Smooth muscle cell (in vitro differentiated cells): ENCODE results near the gene C1QB. TPM values are rescaled to one million over a fixed set of nuclear protein-coding genes. Genes with fewer than 3 reads are reported as not detected.

ENCODE experiments used
- DNase-seq: peaks from one replicate; lab custom pipeline; 2025; ENCODE audit not compliant: unreplicated experiment; lab: John Stamatoyannopoulos, UW
- H2AFZ ChIP-seq: fragments of 200-600 bp; sonication (generic); 2 replicates; pipeline ENCODE4 v1.6.0; 2016; ENCODE audit warnings: antibody characterized with exemption, low read depth, mild to moderate bottlenecking
- H3F3A ChIP-seq: fragments of 200-600 bp; sonication (generic); 2 replicates; pipeline ENCODE4 v1.6.0; 2017; ENCODE audit warnings: antibody characterized with exemption, low read depth
- H3K27ac ChIP-seq: fragments of 200-600 bp; sonication (generic); 2 replicates; pipeline ENCODE4 v1.5.1; 2016; ENCODE audit warnings: low read depth, mild to moderate bottlenecking
- H3K27me3 ChIP-seq: fragments of 200-600 bp; sonication (generic); 2 replicates; pipeline ENCODE4 v1.6.1; 2016; ENCODE audit warnings: low read depth, mild to moderate bottlenecking
- H3K36me3 ChIP-seq: fragments of 200-600 bp; sonication (generic); 2 replicates; pipeline ENCODE4 v1.5.1; 2016; ENCODE audit warnings: low read depth
- H3K4me1 ChIP-seq: fragments of 200-600 bp; sonication (generic); 2 replicates; pipeline ENCODE4 v1.5.1; 2016; ENCODE audit warnings: low read depth
- H3K4me2 ChIP-seq: fragments of 200-600 bp; sonication (generic); 2 replicates; pipeline ENCODE4 v1.6.0; 2016; ENCODE audit warnings: mild to moderate bottlenecking
- H3K4me3 ChIP-seq: fragments of 200-600 bp; sonication (generic); 2 replicates; pipeline ENCODE4 v1.5.1; 2016; ENCODE audit warnings: mild to moderate bottlenecking
- H3K79me2 ChIP-seq: fragments of 200-600 bp; sonication (generic); 2 replicates; pipeline ENCODE4 v1.6.0; 2016; ENCODE audit warnings: low read depth, mild to moderate bottlenecking
- H3K9ac ChIP-seq: fragments of 200-600 bp; sonication (generic); 2 replicates; pipeline ENCODE4 v1.6.0; 2016; ENCODE audit warnings: low read depth
- H3K9me3 ChIP-seq: fragments of 200-600 bp; sonication (generic); replicated peaks from 2 replicates; pipeline ENCODE4 v1.5.1; 2016; ENCODE audit warnings: low read depth
- H4K20me1 ChIP-seq: fragments of 200-600 bp; sonication (generic); 2 replicates; pipeline ENCODE4 v1.6.0; 2016; ENCODE audit warnings: low read depth
- CTCF ChIP-seq: fragments of 200-600 bp; sonication (generic); IDR thresholded peaks from 2 replicates; pipeline ENCODE4 v1.5.1; 2017; ENCODE audit warnings: borderline replicate concordance, mild to moderate bottlenecking, antibody characterized with exemption; ENCODE audit not compliant: insufficient read depth, poor library complexity, severe bottlenecking
- WGBS: methylation state at CpG from one replicate; pipeline ENCODE4 v1.1.7; 2016; ENCODE audit warnings: low lambda C conversion rate; 5-methylcytosine and 5-hydroxymethylcytosine counted together
- polyA plus RNA-seq: library from polyadenylated mRNA; unstranded; fragments of >200 nt; fragmentation: Nextera tagmentation; extraction: Ambion mirVana; gene quantifications from 2 replicates; pipeline ENCODE4 v1.2.1, GENCODE V29; 2016
- total RNA-seq: library from RNA; depleted of rRNA; stranded (reverse); fragments of >200 nt; gene quantifications from 2 replicates; pipeline ENCODE4 v1.2.3, GENCODE V29; 2014

C1QB gene
- total and polyA plus RNA-seq, 2 experiments from 2014 or later = not detected

GRCh38 chr1:22676916-22677583 lies 24.0 kb downstream of the C1QB start:
- no peaks in the 10 kb centered on the region for H3K79me2 ChIP-seq
- H3K36me3 ChIP-seq = no peaks in the 10 kb centered on the region
- H3K4me3 ChIP-seq = no peak overlapping the region
- no peak overlapping the region for H3K4me2 ChIP-seq
- no peak overlapping the region for H2AFZ ChIP-seq
- no peaks in the 10 kb centered on the region for H4K20me1 ChIP-seq
- no peak overlapping the region for H3K27ac ChIP-seq
- no peak overlapping the region for H3K9ac ChIP-seq
- peaks cover 15% of the 10 kb centered on the region for H3K27me3 ChIP-seq
- TF ChIP-seq CTCF = no peak
- H3K9me3 ChIP-seq = no peaks in the 10 kb centered on the region
- H3F3A ChIP-seq = no peaks in the 10 kb centered on the region
- peaks cover 23% of the 10 kb centered on the region for H3K4me1 ChIP-seq
- no peak for DNase-seq
- WGBS = 92% methylated on average over 33 of the region's 37 CpGs

- no peak for TF ChIP-seq CTCF
- peaks cover 20% of the 10 kb centered on the region for H3K4me1 ChIP-seq
- no peak overlapping the region for H3K27ac ChIP-seq
- H3K4me3 ChIP-seq = no peak overlapping the region
- H3K36me3 ChIP-seq = no peaks in the 10 kb centered on the region
- WGBS = 89% methylated on average over 9 of the region's 13 CpGs
- no peak overlapping the region for H3K9ac ChIP-seq
- H4K20me1 ChIP-seq = no peaks in the 10 kb centered on the region
- no peaks in the 10 kb centered on the region for H3K9me3 ChIP-seq
- H3K79me2 ChIP-seq = no peaks in the 10 kb centered on the region
- no peak for DNase-seq
- H2AFZ ChIP-seq = no peak overlapping the region
- H3F3A ChIP-seq = no peaks in the 10 kb centered on the region
- H3K4me2 ChIP-seq = no peak overlapping the region
- H3K27me3 ChIP-seq = peaks cover 14% of the 10 kb centered on the region
Observed at GRCh38 chr1:22677931-22678896, 25.2 kb downstream of the C1QB start.

GRCh38 chr1:22680726-22681125 lies 27.7 kb downstream of the C1QB start:
- no peak overlapping the region for H3K27ac ChIP-seq
- no peak for TF ChIP-seq CTCF
- WGBS = 82% methylated on average over 9 of the region's 9 CpGs
- H3F3A ChIP-seq = no peaks in the 10 kb centered on the region
- H4K20me1 ChIP-seq = no peaks in the 10 kb centered on the region
- H3K79me2 ChIP-seq = no peaks in the 10 kb centered on the region
- H3K4me3 ChIP-seq = no peak overlapping the region
- H3K9me3 ChIP-seq = no peaks in the 10 kb centered on the region
- no peak overlapping the region for H2AFZ ChIP-seq
- no peak for DNase-seq
- H3K4me1 ChIP-seq = peaks cover 19% of the 10 kb centered on the region
- H3K36me3 ChIP-seq = no peaks in the 10 kb centered on the region
- H3K4me2 ChIP-seq = no peak overlapping the region
- H3K9ac ChIP-seq = no peak overlapping the region
- H3K27me3 ChIP-seq = peaks cover 36% of the 10 kb centered on the region
